ENCODE data around the gene RAB25.

DNA sequence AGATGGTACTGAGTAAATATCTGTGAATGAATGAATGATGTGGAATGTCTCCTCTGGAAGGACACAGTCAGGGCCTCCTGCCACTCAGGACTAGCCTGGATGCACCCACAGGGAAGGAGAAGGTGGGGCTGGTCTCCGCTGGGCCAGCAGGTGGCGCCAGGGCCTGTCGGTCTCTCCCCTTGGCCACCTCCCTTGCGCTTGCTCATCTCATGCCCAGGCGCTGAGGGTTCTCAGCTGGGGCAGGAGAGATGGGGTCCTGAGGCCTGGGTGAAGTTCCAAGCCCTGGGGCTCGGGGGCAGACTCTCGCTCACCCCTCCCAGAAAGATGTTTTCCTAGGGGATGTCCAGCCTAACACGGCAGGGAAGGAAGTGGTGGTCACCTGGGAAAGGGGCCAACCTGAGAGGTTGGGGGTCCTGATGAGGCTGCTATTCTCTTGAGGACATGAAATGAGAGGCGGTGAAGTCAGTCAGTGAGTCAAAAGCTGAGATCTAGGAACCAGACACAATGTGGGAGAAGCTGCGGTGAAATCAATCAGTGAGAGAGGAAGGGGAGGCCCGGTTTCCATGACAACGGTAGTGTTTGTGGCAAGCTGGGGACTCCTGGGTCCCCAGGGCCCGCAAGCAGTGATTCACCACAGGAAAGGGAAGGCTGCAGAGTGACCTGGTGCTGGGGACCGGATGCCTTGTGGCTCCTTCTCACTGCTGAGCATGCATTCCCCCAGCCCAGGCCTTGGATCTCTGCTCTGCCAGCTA is 35.9 kb downstream of the RAB25 start:
- TF ChIP-seq, protein P1, sequence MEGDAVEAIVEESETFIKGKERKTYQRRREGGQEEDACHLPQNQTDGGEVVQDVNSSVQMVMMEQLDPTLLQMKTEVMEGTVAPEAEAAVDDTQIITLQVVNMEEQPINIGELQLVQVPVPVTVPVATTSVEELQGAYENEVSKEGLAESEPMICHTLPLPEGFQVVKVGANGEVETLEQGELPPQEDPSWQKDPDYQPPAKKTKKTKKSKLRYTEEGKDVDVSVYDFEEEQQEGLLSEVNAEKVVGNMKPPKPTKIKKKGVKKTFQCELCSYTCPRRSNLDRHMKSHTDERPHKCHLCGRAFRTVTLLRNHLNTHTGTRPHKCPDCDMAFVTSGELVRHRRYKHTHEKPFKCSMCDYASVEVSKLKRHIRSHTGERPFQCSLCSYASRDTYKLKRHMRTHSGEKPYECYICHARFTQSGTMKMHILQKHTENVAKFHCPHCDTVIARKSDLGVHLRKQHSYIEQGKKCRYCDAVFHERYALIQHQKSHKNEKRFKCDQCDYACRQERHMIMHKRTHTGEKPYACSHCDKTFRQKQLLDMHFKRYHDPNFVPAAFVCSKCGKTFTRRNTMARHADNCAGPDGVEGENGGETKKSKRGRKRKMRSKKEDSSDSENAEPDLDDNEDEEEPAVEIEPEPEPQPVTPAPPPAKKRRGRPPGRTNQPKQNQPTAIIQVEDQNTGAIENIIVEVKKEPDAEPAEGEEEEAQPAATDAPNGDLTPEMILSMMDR (IDR thresholded peaks at IDR 0.05), result peak; percentile 90 to 99 (median 95)
- peak in 1 of 2 donors; percentile 30 for TF ChIP-seq POLR2A (IDR thresholded peaks at IDR 0.05)

Measured in tibial nerve (tissue), 3 donors.